GM21526 (cell line): ENCODE results near the gene METTL1.
A peak's percentile ranks its signal among the peaks of the same experiment; 100 is the strongest.

Experiments
- ATAC-seq: cut with Tn5 transposase; IDR thresholded peaks from one replicate; pipeline ENCODE4 v1.9.1; 2021; ENCODE audit warnings: moderate library complexity; ENCODE audit not compliant: unreplicated experiment, low FRiP score

The METTL1 gene

DNA sequence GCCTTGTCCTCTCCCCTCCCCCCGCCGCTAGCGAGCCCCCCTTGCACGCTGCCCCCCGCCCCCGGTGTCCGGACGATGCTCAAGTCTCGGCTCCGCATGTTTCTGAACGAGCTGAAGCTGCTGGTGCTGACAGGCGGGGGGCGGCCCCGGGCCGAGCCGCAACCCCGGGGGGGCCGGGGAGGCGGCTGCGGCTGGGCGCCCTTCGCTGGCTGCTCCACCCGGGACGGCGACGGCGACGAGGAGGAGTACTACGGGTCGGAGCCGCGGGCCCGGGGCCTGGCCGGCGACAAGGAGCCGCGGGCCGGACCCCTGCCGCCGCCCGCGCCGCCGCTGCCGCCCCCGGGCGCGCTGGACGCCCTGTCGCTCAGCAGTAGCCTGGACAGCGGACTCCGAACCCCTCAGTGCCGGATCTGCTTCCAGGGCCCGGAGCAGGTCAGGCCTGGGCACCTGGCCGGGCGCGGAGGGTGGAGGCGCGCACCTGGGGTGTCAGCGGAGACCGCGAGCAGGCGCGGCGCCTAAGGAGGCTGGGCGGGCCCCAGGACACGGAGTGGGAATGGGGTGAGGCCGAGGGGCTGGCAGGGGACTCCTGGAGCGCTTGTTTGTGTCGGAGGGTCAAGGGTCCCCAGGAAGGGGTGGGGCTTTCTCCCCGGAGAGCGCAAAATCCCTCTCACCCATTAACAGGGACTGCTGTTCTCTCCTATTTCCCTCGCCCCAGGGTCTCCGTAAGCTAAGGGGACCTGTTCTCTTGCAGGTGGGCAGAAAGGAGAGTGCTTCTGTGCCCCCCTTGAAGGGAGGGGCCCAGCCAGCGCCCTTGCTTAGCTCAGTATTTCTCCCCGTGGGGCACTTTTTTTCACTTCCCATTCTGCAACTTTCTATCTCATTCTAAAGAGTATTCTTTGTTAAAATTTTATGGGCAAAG lies 16.2 kb downstream of the METTL1 start:
- ATAC-seq = no peak

DNA sequence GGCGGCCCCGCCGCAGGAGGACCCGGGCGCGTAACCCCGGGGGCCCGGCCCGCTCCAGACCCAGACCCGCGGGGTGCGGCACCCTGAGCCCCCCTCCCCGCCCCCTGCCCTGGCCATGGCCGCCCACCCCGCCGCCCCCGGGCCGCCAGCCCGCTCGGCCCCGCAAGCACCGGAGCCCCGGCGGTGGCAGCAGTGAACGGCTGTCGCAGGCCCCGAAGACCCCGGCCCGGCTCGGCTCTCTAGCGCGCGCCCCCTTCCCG lies 16.8 kb downstream of the METTL1 start:
- no peak for ATAC-seq

DNA sequence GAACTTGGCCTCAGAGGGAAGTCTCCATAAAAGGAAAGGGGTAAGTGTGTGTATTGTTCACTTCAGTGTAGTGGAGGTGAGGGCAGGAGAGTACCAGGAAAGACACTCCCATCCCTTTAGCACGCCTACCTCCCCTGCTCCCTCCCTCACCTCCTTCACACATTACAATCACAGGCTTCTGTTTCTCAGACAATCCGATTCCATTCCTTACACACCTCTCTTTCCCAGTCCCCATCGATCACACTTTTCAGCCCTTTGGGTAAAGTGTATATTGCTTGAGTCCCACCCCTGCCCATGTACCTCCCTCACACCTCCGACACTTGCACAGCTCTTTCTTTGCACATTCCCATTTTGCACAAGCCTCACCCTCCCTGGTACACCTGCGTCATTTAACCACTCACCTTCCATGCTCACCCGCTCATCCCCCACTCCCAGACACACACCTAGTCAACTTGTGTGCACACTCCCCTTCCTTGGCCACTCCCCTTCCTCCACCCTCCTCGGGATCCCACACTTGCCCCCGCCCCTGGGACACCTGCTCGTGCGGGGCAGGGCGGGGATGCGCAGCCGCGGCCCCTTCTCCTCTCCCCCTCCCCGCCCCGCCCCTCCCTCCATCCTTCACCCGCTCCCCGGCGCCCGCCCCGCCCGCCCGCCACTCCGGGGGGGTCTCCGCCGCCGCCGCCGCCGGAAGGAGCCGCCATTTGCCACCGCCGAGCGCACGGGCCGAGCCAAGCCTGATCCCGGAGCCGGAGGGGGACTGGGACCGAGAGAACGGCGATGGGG lies 17.3 kb downstream of the METTL1 start, which contains the start of gene MARCHF9:
MARCHF9 (plus strand) TSS at position 693 of the 783 bp plus-strand sequence. CDS start 426 bp downstream, outside the sequence.
- ATAC-seq = peak; percentile 32

- no peak for ATAC-seq
These were observed 18.1 kb downstream of the METTL1 start for GRCh38 chr12:57753756-57754337.

GRCh38 chr12:57752668-57753000 lies 19.3 kb downstream of the METTL1 start:
- ATAC-seq = no peak

DNA sequence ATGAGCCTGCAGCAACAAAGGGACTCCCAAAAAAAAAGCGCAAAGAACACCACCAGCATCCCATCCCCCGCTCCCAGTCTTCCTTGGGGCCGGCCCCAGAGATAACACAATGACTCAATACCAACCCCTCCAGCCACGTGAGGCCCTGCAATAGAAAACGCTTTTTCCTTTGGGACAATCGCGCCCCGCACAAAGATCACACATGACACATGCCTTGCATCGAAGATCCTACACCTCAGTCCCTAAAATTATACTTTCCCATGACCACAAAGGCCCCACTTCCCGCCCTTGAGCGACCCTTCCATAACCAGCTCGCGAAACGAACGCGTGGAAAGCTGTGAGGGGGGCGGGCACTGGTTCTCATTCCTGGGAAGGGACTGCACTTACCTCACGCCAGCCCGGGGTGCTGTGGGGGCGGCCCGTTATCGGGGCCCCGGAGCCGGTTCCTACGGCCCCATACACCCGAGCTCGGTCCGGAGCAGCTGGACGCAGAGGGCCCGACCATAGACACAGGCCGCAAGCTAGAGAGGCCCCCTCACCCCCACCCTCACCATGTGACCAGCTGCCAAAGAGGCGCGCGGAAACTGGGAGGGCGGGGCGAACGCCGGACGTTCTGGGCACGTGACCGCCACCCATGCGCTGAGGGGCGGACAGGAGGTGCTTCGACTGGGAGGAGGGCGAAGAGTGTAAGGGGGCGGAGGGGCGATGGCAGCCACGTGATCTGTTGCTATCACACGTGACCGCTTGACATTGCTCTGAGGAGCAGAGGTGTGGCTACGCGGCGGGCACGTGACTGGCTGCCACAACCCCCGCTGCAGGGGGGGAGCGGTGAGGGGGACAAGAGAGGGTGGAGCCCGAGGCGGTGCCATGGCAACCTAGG lies 19.9 kb downstream of the METTL1 start, which contains the start of gene CDK4:
CDK4 (minus strand) TSS at position 523 of the 880 bp plus-strand sequence. CDS start 593 bp downstream, outside the sequence.
- ATAC-seq = peak; percentile 63

DNA sequence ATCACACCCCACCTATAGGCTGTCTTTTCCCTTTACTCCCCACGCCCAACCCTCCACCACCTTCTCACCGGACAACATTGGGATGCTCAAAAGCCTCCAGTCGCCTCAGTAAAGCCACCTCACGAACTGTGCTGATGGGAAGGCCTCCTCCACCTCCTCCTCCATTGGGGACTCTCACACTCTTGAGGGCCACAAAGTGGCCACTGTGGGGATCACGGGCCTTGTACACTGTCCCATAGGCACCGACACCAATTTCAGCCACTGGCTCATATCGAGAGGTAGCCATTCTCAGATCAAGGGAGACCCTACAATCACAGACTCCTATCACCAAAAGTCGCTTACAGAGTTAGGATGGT lies 20.5 kb downstream of the METTL1 start:
- ATAC-seq = no peak

GRCh38 chr12:57750561-57751431 lies 21.1 kb downstream of the METTL1 start:
- ATAC-seq = no peak

DNA sequence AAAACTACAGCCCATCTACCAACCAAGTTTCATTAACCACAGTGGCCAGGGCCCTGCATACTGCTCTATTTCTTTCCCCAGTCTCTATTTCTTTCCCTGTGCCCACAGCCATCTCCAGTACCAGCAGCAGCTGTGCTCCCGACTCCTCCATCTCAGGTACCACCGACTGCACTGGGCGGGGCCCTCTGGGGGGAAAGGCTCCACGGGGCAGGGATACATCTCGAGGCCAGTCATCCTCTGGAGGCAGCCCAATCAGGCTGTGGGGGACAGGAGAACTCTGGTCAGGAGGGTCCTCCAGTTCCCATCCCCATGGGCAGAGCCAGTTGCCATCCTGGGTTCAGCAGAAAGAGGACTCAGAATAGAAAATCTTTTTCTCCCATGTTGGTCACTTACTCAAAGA lies 22.8 kb downstream of the METTL1 start:
- ATAC-seq = no peak

GRCh38 chr12:57746025-57746424 lies 25.9 kb downstream of the METTL1 start:
- no peak for ATAC-seq

DNA sequence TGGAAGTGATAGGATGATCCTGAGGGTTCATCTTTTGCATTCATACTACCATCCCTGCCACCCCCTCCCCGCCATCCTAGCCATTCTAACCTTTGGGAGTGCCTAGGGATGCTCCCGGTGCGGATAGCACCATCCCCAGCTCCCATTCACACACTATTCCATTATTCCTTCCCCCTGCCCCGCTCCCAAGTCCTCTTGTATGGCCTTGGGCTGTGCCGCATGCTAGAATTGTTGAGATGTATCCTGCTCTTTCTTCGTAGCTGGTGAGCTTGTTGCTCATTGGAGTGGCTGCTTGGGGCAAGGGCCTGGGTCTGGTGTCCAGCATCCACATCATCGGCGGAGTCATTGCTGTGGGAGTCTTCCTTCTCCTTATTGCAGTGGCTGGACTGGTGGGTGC lies 26.4 kb downstream of the METTL1 start:
- ATAC-seq = no peak

- peak; percentile 77 for ATAC-seq
These were observed 27.0 kb downstream of the METTL1 start, which contains the start of gene TSPAN31 for GRCh38 chr12:57744777-57745484. Gene TSPAN31, plus strand, starts transcription at chr12:57745039. Its CDS starts 116 bp downstream, at chr12:57745155.

GRCh38 chr12:57744194-57744776 lies 27.6 kb downstream of the METTL1 start:
- peak; percentile 30 for ATAC-seq

GRCh38 chr12:57743769-57744168 lies 28.1 kb downstream of the METTL1 start:
- no peak for ATAC-seq

DNA sequence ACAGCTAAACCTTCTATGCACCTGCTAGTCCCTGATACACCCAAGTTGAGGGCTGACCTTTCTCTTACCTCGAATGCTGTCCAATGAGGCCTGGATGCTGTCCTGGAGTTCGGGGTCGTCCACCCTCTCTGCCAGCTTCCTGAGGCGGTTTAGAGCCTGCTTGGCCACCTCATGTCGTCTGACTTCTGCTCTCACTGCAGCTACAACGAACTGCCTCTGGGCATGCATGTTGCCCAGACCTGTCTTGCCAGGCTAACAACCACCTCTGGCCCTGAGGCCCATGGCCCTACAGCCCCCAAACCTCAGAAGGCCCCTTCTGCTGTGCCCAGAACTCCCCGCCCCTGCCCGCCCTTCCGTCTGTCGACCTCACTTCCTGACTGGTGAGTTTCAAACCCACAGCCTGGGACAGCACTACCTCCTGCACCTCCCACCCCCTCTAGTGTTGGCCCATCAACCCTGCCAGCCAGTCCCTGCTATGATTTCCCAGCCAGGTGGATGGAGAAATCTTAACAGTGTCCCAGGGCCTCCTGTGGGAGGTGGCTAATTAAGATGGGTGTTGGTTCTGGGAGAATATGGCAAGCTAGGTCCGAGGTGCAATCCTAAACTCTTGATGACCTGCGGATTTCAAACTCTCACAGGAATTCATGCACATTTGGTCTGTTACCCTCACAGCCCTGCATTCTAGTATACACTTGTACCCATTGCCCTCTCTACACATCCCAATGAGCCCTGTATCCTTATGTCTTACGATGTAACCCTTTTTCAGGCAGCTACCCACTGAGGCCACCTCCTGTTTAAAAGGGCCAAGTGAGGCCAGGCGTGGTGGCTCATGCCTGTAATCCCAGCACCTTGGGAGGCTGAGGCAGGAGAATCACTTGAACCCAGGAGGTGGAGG lies 29.8 kb downstream of the METTL1 start:
- ATAC-seq = peak; percentile 51

- ATAC-seq = peak; percentile 3
These were observed 30.5 kb downstream of the METTL1 start for GRCh38 chr12:57741413-57741789.

- ATAC-seq = peak; percentile 36
These were observed 31.1 kb downstream of the METTL1 start for GRCh38 chr12:57740656-57741412.
